Heart left ventricle (tissue), 13 donors: ENCODE data around the gene SATB2.

ENCODE experiments used
- POLR2A ChIP-seq, 2 donors: fragments of 450-650 bp; IDR thresholded peaks; one replicate each; pipeline ENCODE4 v1.6.1; 2017; ENCODE audit warnings: antibody characterized with exemption in 2 of 2, mild to moderate bottlenecking in 2 of 2, moderate library complexity in 2 of 2
- TF ChIP-seq, protein P1 (sequence below), 12 donors: fragments of 200-600 bp; sonication (generic) in 4 of 12; IDR thresholded peaks; one replicate each; pipeline versions ENCODE4 v1.5.0 to v1.8.0; 2018 to 2022; ENCODE audit warnings: antibody characterized with exemption in 12 of 12, mild to moderate bottlenecking in 5 of 12
- donor health status: ischemic (EF 13 %, LVEDD 7.1; RV severe dilation, severe dysfunction).
- donor health status: DM: no; HTN: yes; CAD: no.
- donor health status: DM: no; HTN: no; CAD: no.
- donor health status: ischemic (EF 25% LVEDD 6.9; RV normal size, moderate dysfunction).
- donor health status: ischemic (EF 25% LVEDD 5.7; RV mildly dilated, moderate dysfunction).
- donor health status: ischemic (EF 35%, LVEDD 5.7; RV mildly dilated, moderate dysfunction).
- donor health status: nonischemic (EF 11% LVEDD 7.7; RV severe dilation, severe dysfunction).
- donor health status: DM: yes; HTN: yes; CAD: no.
- donor health status: PGD.
- donor health status: ischemic (EF 29% LVEDD 5.4; RV normal size, mild dysfunction).
- donor health status: nonischemic (EF 23%, LVEDD 6.1; RV moderate dilation, normal function).

DNA sequence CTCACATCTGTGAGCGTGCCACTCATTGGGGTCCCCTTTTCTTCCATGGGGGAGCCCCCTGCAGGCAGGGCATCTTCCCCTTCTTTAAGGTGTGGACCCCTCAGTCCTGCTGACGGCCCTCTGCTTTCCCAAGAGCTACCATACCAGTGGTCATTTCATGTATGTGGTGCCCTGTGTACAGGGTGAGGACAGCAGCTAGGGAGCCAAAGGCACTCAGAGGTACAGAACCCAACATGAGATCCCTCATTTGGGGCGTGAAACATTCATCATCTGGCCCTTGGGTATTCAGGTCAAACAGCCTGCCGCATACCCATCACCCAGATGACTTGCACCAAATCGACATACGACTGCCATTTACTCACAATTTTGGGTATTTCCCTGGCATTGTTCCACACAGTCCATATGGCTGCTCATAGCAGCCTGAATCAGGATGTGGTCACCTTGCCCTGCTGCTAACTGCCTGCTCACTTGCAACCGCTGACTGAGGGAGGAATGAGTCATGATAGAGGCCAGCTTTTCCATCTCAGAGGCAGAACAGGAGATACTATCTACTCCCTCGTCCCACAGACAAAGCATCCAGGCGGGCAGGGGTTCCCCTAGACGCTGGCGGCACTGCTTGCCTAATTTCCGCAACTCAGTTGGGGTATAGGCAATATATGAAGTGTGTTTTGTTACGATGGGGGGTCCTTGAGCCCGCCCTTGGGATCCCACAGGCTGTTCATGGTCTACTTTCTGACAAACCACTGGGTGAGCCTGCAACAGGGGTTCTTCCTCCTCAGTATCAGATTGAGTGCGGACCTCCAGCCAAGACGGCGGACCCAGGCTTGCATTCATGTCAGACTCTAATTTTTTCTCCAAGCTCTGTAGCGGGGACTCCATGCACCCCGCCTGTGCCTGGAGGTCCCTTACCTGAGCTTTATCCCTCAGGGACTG, 228.6 kb downstream of the SATB2 start:
- no peak for TF ChIP-seq POLR2A (IDR thresholded peaks at IDR 0.05)
- TF ChIP-seq, protein P1, sequence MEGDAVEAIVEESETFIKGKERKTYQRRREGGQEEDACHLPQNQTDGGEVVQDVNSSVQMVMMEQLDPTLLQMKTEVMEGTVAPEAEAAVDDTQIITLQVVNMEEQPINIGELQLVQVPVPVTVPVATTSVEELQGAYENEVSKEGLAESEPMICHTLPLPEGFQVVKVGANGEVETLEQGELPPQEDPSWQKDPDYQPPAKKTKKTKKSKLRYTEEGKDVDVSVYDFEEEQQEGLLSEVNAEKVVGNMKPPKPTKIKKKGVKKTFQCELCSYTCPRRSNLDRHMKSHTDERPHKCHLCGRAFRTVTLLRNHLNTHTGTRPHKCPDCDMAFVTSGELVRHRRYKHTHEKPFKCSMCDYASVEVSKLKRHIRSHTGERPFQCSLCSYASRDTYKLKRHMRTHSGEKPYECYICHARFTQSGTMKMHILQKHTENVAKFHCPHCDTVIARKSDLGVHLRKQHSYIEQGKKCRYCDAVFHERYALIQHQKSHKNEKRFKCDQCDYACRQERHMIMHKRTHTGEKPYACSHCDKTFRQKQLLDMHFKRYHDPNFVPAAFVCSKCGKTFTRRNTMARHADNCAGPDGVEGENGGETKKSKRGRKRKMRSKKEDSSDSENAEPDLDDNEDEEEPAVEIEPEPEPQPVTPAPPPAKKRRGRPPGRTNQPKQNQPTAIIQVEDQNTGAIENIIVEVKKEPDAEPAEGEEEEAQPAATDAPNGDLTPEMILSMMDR (IDR thresholded peaks at IDR 0.05) = no peak
